ENCODE data around the gene MRC2.

MRC2 gene

DNA sequence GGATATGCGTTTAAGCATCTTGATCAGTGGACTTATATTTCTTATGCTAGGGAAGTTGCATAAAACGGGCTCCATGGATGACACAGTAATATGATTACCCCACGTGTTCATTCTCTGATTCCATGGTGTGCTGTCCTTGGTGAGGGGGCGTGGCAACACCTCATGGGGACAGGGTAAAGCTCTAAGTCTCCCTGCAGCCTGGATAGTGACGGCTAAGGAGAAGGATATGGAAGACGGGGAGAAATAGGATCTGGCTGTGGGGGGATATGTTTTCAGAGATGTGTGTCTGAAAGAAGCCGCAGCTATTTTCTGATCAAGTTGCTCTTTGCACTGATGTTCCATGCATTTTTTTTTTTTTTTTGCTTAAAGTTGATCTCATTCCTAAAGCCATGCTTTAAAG is 96.4 kb downstream of the MRC2 start:
- DNase-seq (ENCODE audit: low spot score), result peak; percentile 26

DNA sequence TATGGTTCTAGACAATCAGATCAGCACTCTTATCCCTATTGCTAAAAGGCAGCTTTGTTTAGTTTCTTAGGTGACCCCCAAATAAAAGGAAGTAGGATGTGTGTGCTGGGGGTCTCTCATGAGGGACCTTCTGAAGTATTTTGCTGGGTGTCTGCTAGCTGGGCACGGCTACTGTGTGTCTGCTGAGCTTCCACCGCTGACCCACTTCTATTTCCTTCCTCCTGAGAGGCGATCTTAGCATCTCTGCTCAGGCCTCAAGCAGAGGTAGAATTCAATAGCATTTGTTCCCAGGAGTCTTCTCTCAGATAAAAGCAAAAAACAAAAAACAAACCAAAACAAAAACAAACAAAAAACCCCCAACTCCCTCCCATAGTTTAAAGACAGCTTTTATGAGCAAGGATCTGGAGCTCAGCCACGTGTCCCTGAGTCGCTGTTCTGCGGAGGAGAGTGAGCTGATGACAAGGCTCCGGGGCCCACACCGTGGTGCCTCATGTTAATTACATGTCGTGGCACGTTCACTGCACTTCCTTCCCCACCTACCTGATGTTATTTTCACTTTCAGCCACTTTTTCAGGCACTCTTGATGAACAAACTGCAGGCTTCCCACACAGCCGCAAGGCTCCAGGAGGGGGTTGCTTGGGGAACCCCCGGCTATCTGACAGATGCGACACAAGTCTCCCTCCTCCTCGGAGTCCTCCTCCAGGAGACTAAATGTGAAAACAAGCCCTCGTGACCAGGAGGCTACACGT is 97.1 kb downstream of the MRC2 start:
- DNase-seq (ENCODE audit: low spot score), result no peak

DNA sequence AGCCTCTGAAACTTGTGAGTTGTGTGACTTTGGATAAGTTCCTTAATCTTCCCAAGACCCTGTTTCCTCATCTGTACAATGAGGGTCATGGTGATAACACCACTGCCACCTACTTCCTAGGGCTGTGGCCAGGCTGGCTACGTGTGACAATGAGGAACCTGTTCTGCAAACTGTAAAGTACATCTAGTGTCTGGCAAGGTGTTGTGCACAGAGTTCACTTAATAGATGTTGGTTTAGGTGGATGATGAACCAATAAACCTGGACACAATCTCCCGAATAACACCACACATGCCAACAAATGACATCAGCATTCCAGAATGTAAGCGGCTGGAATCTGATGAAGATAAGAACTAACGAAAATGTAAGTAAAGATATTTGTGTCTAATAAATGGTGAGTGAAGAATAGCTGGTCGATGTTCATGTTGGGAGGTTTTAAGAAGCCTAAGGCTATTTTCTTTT is 98.3 kb downstream of the MRC2 start:
- no peak for DNase-seq (ENCODE audit: low spot score)

DNA sequence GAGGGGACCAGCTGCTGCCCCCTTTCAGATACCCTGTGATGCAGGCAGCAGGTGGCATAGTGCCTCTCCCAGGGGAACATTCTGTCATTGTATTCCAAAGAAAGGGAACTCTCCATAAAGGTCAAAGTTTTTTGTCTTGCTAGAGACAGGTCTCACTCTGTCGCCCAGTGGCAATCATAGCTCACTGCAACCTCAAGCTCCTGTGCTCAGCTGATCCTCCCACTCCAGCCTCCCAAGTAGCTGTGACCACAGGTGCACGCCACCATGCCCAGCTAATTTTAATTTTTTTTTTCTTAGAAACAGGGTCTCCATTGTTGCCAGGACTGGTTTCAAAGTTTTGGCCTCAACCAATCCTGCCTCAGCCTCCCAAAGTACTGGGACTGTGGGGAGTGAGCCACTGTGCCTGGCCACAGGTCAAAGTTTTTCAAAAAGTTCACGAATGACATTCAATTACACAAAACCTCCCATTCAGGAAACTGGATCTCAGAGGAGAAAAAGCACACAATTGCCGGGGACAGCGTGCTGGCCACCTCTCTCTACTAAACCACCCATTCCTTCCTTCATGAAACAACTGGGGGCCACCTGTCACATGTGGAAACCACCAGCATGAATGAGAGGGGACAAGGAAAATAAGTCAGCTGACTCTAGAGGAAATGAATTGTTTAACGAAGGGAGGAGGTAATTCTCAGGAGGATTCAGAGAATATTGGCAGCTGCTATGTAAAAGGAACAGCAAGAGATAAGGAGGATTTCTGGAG is 100.6 kb downstream of the MRC2 start:
- peak; percentile 18 for DNase-seq (ENCODE audit: low spot score)

DNA sequence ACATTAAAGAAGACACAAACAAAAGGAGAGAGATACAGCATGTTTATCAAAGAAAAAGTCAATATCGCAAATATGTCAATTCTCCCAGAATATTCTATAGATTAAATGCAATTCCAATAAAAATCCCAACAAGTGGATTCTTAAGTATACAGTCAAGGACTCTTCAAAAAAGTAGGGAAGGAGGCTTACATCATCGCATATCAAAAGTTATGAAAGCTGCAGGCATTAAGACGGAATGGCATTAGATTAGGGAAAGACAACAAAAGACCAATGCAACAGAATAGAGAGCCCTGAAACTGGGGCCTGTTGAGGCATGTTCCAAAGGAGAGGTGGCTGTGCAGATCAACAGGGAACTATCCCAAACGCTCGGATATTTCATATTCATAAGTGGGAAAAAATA is 104.7 kb downstream of the MRC2 start:
- DNase-seq (ENCODE audit: low spot score), result no peak

DNA sequence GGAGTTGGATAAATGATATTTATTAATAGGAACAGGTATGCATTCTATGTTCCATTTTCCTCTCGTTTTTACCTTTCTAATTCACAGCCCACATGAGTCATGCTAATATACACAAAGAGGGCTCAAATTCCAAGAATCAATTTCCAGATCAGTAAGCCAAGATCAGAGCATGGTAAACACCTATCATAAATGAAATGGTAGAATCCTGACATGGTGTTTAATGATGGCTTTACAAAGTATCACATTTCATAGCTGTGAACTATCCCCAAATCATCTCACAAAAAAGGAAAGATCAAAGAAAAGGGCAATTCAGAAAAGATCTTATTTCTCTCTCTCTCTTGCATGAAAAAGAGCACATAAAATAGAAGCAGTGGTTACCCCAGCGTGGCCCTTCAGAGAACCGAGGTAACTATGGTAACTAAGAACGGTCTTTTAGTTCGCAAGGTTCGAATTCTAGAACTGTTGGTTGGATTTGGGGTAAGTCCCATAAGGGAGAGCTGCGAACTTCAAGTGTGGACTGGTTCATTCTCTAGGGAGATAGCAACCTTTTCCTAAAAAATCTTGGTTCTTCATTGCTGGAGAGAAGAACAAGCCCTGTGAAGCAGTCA is 107.7 kb downstream of the MRC2 start:
- no peak for DNase-seq (ENCODE audit: low spot score)

DNA sequence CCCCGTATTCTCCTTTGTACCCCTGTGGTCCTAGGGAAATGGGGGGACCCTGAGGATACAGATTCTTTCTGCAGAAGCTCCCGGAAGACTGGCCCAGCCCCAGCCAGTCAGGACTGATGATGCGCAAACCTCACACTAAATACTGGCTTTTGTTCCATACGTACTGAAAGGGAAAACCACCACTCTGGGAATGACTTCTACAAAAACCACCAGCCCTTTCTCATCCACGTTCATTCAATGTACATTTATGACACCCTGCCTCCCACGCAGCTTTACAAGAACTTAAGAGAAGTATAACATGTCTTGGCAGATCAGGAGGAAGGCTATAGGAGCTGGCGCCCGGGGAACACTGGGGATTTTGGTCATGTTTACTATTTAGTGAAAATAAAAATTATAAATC is 110.0 kb downstream of the MRC2 start:
- no peak for DNase-seq (ENCODE audit: low spot score)

DNA sequence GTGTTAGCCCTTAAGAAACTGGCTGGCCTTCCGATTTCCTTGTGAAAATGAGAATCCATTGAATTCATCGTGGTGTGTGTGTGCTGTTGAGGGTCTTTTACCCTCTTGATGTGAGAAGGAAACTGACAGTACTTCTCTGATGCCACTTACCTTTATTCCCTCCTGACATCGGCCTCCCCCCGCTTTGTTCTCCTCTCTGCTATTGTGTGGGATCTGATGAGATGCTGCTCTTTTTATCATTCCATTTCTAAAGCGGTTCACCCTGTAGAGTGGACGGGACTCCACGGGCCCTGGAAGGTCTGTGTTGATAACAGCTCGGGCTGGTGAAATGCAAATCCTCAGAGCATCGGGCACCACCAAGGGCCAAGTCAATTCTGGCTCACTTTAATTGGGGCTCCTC is 110.8 kb downstream of the MRC2 start:
- DNase-seq (ENCODE audit: low spot score), result no peak

DNA sequence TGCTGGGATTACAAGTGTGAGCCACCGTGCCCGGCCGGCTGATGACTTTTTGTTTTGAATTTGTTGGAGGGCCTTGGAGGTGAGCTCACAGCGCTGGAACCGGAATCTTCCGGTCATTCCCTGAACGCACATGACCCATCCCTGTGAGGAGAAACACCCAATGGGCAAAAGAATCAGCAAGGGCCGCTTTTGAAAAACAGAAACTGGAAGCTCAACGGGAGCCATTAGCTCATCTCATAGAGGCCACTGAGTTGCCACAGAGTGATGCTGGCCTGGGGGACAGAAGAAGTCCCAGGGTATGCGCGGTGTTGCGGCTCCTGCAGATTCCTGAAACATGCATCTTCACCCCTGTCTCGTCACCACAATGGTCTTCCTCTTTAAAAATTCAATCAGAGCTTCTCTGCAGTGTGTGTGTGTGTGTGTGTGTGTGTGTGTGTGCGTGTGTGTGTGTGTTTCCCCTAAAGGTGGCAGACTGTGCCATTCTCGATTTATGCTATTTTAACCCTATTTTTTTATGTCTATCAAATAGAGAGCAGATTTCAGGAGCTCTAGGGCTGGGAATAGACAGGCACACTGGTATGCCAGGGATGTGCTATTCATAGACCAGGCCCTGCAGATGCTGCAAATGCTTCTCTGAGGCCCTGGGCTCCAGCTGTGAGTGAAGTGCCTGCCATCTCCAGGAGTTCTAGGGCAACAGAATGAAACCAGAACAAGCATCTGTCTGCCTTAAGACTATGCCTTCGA is 112.3 kb downstream of the MRC2 start:
- no peak for DNase-seq (ENCODE audit: low spot score)

DNA sequence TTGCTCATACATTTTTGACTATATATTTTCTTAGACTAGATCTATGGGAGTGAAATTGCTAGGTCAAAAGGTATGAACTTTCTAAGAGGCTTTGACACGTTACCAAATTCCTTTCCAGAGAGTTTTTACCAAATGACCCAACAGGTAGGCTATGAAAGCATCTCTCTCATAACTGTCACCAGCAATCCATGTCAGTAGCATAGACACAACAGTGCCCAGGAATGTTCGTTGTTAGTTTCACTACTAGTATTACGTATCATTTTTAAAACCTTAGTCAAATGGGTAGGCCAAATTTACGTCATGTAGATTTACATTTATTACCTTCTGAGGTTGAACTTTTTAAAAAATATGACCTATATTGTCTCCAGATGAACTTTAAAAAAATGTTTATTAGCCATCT is 113.8 kb downstream of the MRC2 start:
- DNase-seq (ENCODE audit: low spot score), result no peak

Data from RKO (cell line).